ENCODE data around the gene CENPB. TPM values are rescaled to one million over a fixed set of nuclear protein-coding genes. Genes with fewer than 3 reads are reported as not detected.
A peak's percentile ranks its signal among the peaks of the same experiment; 100 is the strongest.

The CENPB gene
- total RNA-seq, 1 donor from 2014 or later, result 173 TPM

GRCh38 chr20:3741836-3742458 lies 44.6 kb downstream of the CENPB start:
- no peaks in the 10 kb centered on the region for H3K9me3 ChIP-seq
- no peak for DNase-seq (ENCODE audit: low spot score in 2 of 2)
- no peak for TF ChIP-seq CTCF (IDR thresholded peaks at IDR 0.05)
- no peaks in the 10 kb centered on the region for H3K27me3 ChIP-seq
- intact Hi-C loops (cut with DNase I), result no loop called here
- H3K36me3 ChIP-seq, result no peaks in the 10 kb centered on the region
- H3K4me3 ChIP-seq, result no peak overlapping the region
- H3K4me1 ChIP-seq, result no peaks in the 10 kb centered on the region
- H3K27ac ChIP-seq, result no peak overlapping the region

- DNase-seq (ENCODE audit: low spot score in 2 of 2), result no peak
- no peaks in the 10 kb centered on the region for H3K4me1 ChIP-seq
- no peaks in the 10 kb centered on the region for H3K27me3 ChIP-seq
- peak overlapping the region in 1 of 2 donors; percentile 18 for H3K27ac ChIP-seq
- TF ChIP-seq CTCF (IDR thresholded peaks at IDR 0.05), result no peak
- no peaks in the 10 kb centered on the region for H3K9me3 ChIP-seq
- H3K36me3 ChIP-seq, result no peaks in the 10 kb centered on the region
- H3K4me3 ChIP-seq, result no peak overlapping the region
- intact Hi-C loops (cut with DNase I), result no loop called here
Observed at GRCh38 chr20:3740615-3741301, 45.8 kb downstream of the CENPB start.

- no peak for TF ChIP-seq CTCF (IDR thresholded peaks at IDR 0.05)
- H3K4me1 ChIP-seq, result no peaks in the 10 kb centered on the region
- H3K27ac ChIP-seq, result peak overlapping the region in 1 of 2 donors; percentile 18
Observed at GRCh38 chr20:3739926-3740451, 46.6 kb downstream of the CENPB start.

GRCh38 chr20:3739054-3739925 lies 47.2 kb downstream of the CENPB start:
- TF ChIP-seq CTCF (IDR thresholded peaks at IDR 0.05), result no peak
- no peaks in the 10 kb centered on the region for H3K4me1 ChIP-seq
- peak overlapping the region in 1 of 2 donors; percentile 18 for H3K27ac ChIP-seq
- no peak for DNase-seq (ENCODE audit: low spot score in 2 of 2)
- H3K36me3 ChIP-seq, result no peaks in the 10 kb centered on the region
- no peak overlapping the region for H3K4me3 ChIP-seq
- intact Hi-C loops (cut with DNase I), result no loop called here
- H3K9me3 ChIP-seq, result no peaks in the 10 kb centered on the region
- H3K27me3 ChIP-seq, result no peaks in the 10 kb centered on the region

More at GRCh38 chr20:3739926-3740451, 46.6 kb downstream of the CENPB start:
- Histone ChIP-seq H3K4me3 (no peak overlapping the region), H3K27me3 (no peaks in the 10 kb centered on the region), H3K9me3 (no peaks in the 10 kb centered on the region), H3K36me3 (no peaks in the 10 kb centered on the region)
- intact Hi-C loops (cut with DNase I), result no loop called here
- no peak for DNase-seq (ENCODE audit: low spot score in 2 of 2)

- no peak overlapping the region for H3K27ac ChIP-seq
- no peaks in the 10 kb centered on the region for H3K27me3 ChIP-seq
- H3K36me3 ChIP-seq, result no peaks in the 10 kb centered on the region
- TF ChIP-seq CTCF (IDR thresholded peaks at IDR 0.05), result no peak
- no peaks in the 10 kb centered on the region for H3K4me1 ChIP-seq
- intact Hi-C loops (cut with DNase I), result no loop called here
- no peak for DNase-seq (ENCODE audit: low spot score in 2 of 2)
- no peaks in the 10 kb centered on the region for H3K9me3 ChIP-seq
- H3K4me3 ChIP-seq, result no peak overlapping the region
Observed at GRCh38 chr20:3738111-3739053, 48.2 kb downstream of the CENPB start.

Data from ascending aorta (tissue), 2 donors.